OCI-LY7 (cell line): ENCODE data around the gene FASTK.

Source experiments
- EZH2phosphoT487 ChIP-seq: fragments of 200-600 bp; sonication (generic); IDR thresholded peaks from 2 replicates; pipeline ENCODE4 v1.6.1; 2018; ENCODE audit warnings: low read depth, borderline replicate concordance, mild to moderate bottlenecking, mixed run types, antibody characterized with exemption, low read length, moderate library complexity, mixed read lengths
- TF ChIP-seq, protein P1 (sequence below): fragments of 200-600 bp; sonication (generic); conservative IDR thresholded peaks from 2 replicates; pipeline ENCODE4 v1.5.1; 2014; ENCODE audit warnings: mild to moderate bottlenecking, antibody characterized with exemption, low read length, moderate library complexity, mixed read lengths

DNA sequence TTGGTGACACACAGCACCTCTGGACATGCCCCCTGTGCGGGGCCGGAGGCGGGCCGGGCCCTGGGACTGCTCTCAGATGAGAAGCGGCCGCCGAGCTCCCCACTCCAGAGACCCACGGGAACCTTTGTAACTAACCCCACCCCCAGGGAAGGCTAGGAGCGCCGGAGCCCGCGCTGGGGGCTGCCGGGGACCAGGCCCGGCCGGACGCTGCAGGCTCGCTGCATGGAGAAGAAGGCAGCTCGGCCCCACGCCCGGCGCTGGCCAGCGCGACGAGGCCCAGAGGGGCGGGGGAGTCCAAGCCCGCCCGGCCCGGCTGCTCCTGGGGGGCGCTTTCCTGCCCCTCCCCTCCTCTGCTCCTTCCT is 42.2 kb upstream of the FASTK start:
- TF ChIP-seq, protein P1, sequence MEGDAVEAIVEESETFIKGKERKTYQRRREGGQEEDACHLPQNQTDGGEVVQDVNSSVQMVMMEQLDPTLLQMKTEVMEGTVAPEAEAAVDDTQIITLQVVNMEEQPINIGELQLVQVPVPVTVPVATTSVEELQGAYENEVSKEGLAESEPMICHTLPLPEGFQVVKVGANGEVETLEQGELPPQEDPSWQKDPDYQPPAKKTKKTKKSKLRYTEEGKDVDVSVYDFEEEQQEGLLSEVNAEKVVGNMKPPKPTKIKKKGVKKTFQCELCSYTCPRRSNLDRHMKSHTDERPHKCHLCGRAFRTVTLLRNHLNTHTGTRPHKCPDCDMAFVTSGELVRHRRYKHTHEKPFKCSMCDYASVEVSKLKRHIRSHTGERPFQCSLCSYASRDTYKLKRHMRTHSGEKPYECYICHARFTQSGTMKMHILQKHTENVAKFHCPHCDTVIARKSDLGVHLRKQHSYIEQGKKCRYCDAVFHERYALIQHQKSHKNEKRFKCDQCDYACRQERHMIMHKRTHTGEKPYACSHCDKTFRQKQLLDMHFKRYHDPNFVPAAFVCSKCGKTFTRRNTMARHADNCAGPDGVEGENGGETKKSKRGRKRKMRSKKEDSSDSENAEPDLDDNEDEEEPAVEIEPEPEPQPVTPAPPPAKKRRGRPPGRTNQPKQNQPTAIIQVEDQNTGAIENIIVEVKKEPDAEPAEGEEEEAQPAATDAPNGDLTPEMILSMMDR, result no peak
- no peak for TF ChIP-seq EZH2phosphoT487
